GM13977 (cell line): Measurements from ENCODE around the gene SHISA9.

ENCODE experiments used
- DNase-seq: peaks from one replicate; pipeline ENCODE4 v3.0.0; 2012; ENCODE audit warnings: low spot score
- CTCF ChIP-seq: IDR thresholded peaks from 2 replicates; pipeline ENCODE4 v1.5.1; 2012; ENCODE audit warnings: mild to moderate bottlenecking, control low read depth; ENCODE audit not compliant: insufficient read depth; ENCODE audit errors: extremely low read depth, missing control alignments
- in situ Hi-C: fragments of 300-500 bp; cut with MboI; formaldehyde crosslinking; loops from one replicate; pipeline ENCODE4 v1.12.0; 2022; ENCODE audit warnings: low sequenced_read_pairs, low pct_unique_long_range_greater_than_20kb, mixed read lengths, inconsistent platforms; ENCODE audit not compliant: unreplicated experiment

SHISA9 gene

GRCh38 chr16:13021996-13022395 lies 120.6 kb downstream of the SHISA9 start:
- TF ChIP-seq CTCF: no peak
- in situ Hi-C loops: no loop called here
- no peak for DNase-seq

- in situ Hi-C loops: no loop called here
- no peak for DNase-seq
- TF ChIP-seq CTCF: no peak
Measured at GRCh38 chr16:13029786-13030185, 128.4 kb downstream of the SHISA9 start.

- TF ChIP-seq CTCF: no peak
- no peak for DNase-seq
- in situ Hi-C loops: no loop called here
Measured at GRCh38 chr16:13030769-13031168, 129.4 kb downstream of the SHISA9 start.

- DNase-seq: no peak
- no peak for TF ChIP-seq CTCF
- in situ Hi-C loops: no loop called here
Measured at GRCh38 chr16:13032911-13033310, 131.5 kb downstream of the SHISA9 start.

GRCh38 chr16:13036600-13036999 lies 135.2 kb downstream of the SHISA9 start:
- DNase-seq: no peak
- in situ Hi-C loops: no loop called here

DNA sequence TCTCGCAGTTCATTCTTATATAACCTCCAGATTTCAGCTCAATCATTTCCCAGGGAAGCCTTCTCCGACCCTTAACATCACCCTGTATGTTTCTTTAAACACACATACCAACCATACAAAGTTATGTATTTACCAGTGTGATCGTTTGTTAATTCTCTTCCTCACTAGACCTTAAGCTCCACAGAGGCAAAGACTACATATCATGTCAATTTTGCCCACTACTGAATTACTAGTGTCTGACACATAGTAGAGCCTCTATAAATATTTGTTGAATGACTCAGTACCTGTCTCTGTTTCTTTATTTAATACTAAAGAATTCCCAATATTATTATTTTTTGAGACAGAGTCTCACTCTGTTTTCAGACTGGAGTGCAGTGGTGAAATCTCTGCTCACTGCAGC lies 137.2 kb downstream of the SHISA9 start:
- no peak for TF ChIP-seq CTCF
- in situ Hi-C loops: no loop called here
- DNase-seq: no peak

More at GRCh38 chr16:13036600-13036999, 135.2 kb downstream of the SHISA9 start:
- TF ChIP-seq CTCF: no peak

GRCh38 chr16:13039526-13039925 lies 138.1 kb downstream of the SHISA9 start:
- no peak for TF ChIP-seq CTCF
- DNase-seq: no peak
- in situ Hi-C loops: no loop called here
